GM21723 (cell line): ENCODE measurements around the gene NKAIN4.

Experiments used
- ATAC-seq: cut with Tn5 transposase; IDR thresholded peaks from one replicate; pipeline ENCODE4 v1.9.1; 2021; ENCODE audit warnings: mild to moderate bottlenecking, moderate library complexity; ENCODE audit not compliant: unreplicated experiment

The NKAIN4 gene

GRCh38 chr20:63274381-63275228, 20.3 kb upstream of the NKAIN4 start:
- no peak for ATAC-seq

- ATAC-seq: no peak
Measured at GRCh38 chr20:63273635-63274380, 19.5 kb upstream of the NKAIN4 start.

- ATAC-seq: no peak
Measured at GRCh38 chr20:63273059-63273579, 18.9 kb upstream of the NKAIN4 start.

GRCh38 chr20:63272105-63273058, 18.1 kb upstream of the NKAIN4 start, which contains the start of gene ARFGAP1:
TSS of gene ARFGAP1 (plus strand) at chr20:63272813. CDS start at chr20:63275581, 2,768 bp downstream.
- ATAC-seq: peak; percentile 90

- ATAC-seq: no peak
Measured at GRCh38 chr20:63270606-63271325, 16.5 kb upstream of the NKAIN4 start.

- no peak for ATAC-seq
Measured at GRCh38 chr20:63269724-63270123, 15.5 kb upstream of the NKAIN4 start.

GRCh38 chr20:63268671-63269439, 14.6 kb upstream of the NKAIN4 start:
- ATAC-seq: no peak

- ATAC-seq: no peak
Measured at GRCh38 chr20:63268256-63268655, 14.0 kb upstream of the NKAIN4 start.

GRCh38 chr20:63267691-63268090, 13.4 kb upstream of the NKAIN4 start:
- no peak for ATAC-seq

GRCh38 chr20:63265891-63266515, 11.7 kb upstream of the NKAIN4 start:
- no peak for ATAC-seq

GRCh38 chr20:63264519-63264918, 10.3 kb upstream of the NKAIN4 start:
- no peak for ATAC-seq

GRCh38 chr20:63264000-63264399, 9.7 kb upstream of the NKAIN4 start:
- ATAC-seq: no peak

GRCh38 chr20:63262836-63263235, 8.6 kb upstream of the NKAIN4 start:
- no peak for ATAC-seq

GRCh38 chr20:63261795-63262528, 7.7 kb upstream of the NKAIN4 start:
- ATAC-seq: no peak

GRCh38 chr20:63261060-63261794, 7.0 kb upstream of the NKAIN4 start:
- no peak for ATAC-seq

- no peak for ATAC-seq
Measured at GRCh38 chr20:63260521-63260920, 6.3 kb upstream of the NKAIN4 start.

- no peak for ATAC-seq
Measured at GRCh38 chr20:63259734-63260460, 5.6 kb upstream of the NKAIN4 start.
